DND-41 (cell line): ENCODE results near the gene RTP2.

Experiments
- EZH2 ChIP-seq: IDR thresholded peaks from 3 replicates; pipeline ENCODE4 v1.6.1; 2012; ENCODE audit warnings: borderline replicate concordance, low read depth, mild to moderate bottlenecking, moderate library complexity, low read length, inconsistent platforms; ENCODE audit not compliant: severe bottlenecking
- TF ChIP-seq, protein P1 (sequence below): IDR thresholded peaks from 2 replicates; pipeline ENCODE4 v1.5.1; 2012; ENCODE audit warnings: borderline replicate concordance, low read length, moderate library complexity, mild to moderate bottlenecking; ENCODE audit not compliant: poor library complexity, severe bottlenecking; ENCODE audit errors: extremely low read depth

GRCh38 chr3:187735837-187736236 is 33.5 kb upstream of the RTP2 start:
- TF ChIP-seq, protein P1, sequence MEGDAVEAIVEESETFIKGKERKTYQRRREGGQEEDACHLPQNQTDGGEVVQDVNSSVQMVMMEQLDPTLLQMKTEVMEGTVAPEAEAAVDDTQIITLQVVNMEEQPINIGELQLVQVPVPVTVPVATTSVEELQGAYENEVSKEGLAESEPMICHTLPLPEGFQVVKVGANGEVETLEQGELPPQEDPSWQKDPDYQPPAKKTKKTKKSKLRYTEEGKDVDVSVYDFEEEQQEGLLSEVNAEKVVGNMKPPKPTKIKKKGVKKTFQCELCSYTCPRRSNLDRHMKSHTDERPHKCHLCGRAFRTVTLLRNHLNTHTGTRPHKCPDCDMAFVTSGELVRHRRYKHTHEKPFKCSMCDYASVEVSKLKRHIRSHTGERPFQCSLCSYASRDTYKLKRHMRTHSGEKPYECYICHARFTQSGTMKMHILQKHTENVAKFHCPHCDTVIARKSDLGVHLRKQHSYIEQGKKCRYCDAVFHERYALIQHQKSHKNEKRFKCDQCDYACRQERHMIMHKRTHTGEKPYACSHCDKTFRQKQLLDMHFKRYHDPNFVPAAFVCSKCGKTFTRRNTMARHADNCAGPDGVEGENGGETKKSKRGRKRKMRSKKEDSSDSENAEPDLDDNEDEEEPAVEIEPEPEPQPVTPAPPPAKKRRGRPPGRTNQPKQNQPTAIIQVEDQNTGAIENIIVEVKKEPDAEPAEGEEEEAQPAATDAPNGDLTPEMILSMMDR: no peak
- TF ChIP-seq EZH2: no peak
